C1 segment of cervical spinal cord (tissue), 14 donors: Measurements from ENCODE around the gene ERCC1.
"Not testable (repeated sequence)": the region's sequence is repeated elsewhere in the genome, so short reads cannot be mapped to it uniquely, and the experiment has no call there.

Experiments used
- DNase-seq, 14 donors: peaks; one replicate each; lab custom pipeline; 2025; lab: John Stamatoyannopoulos, UW

ERCC1 gene

GRCh38 chr19:45431008-45431407, 7.3 kb upstream of the ERCC1 start:
- not testable (repeated sequence) for DNase-seq

DNA sequence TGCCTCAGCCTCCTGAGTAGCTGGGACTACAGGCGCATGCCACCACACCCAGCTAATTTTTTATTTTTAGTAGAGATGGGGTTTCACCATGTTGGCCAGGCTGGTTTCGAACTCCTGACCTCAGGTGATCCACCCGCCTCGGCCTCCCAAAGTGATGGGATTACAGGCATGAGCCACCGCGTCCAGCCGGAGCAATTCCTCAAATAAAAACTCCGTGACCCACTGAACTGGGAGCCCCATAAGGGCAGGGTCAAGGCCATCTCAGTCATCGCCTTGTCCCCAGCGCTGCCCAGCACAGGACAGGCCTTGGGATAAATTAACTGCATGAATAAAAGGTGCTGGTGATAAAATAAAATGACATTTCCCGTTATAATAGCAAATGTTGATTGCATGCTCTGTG, 6.2 kb upstream of the ERCC1 start:
- DNase-seq: not testable (repeated sequence)

- DNase-seq: peak in 1 of 14 donors; percentile 28
Measured at GRCh38 chr19:45428384-45429231, 4.9 kb upstream of the ERCC1 start.

DNA sequence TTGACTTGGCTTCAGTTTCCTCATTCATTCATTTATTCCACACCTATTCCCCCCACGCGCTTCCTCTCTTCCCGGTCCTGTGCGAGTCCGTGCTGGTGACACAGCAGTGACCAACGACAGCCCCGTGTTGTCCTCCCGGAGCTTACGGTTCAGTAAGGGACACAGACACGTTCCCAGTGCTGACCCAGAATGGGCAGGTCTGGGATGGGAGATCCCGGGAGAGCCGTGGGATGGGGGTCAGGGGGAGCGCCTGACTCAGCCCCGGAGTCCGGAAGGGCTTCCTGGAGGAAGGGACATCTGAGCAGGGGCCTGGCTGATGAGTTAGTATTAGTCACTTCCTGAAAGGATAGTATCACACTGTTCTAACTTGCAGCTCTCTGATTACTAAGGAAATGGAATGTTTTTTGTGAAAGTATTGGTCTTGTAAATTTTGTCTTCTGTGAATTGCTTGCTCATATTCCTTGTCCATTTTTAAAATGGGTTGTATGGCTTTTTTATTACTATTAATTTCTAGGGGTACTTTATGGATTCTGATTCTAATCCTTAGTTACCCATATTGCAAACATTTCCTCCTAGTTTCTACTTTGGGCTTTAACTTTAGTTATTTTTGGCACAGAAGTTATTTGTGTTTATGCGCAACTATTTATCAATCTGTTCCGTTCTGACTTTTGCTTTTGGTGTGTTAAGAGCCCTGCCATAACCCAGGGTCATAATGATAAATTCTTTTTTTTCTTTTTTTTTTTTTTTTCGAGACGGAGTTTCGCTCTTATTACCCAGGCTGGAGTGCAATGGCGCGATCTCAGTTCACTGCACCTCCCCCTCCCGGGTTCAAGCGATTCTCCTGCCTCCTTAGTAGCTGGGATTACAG, 708 bp upstream of the ERCC1 start:
- DNase-seq: peak in 7 of 14 donors; percentile 55 to 73 (median 63)

DNA sequence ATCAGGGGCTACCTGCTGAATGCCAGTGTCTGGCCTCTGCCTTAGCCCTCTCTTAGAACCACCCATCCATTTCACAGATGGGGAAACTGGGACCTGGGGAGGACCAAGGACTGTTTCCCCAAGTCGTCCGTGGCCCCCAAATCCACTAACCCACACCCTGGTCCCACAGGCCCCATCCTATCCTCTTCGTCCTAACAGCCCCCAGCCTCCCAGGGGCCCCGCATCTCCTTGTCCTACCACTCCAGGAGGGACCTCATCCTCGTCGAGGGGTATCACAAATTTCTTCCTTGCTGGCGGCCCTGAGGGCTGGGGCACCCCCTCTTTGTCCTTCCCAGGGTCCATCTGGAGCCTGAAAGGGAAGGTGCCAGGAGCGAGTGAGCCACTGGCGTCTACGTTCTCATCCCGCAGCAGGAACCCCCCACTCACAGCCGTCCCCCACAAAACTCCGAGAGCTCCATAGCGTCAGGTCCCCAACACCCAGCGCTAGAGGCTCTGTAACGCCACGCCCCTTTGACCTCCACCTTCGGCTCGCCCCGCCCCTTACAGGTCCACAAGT, 606 bp downstream of the ERCC1 start:
- DNase-seq: no peak

- no peak for DNase-seq
Measured at GRCh38 chr19:45421947-45422498, 1.7 kb downstream of the ERCC1 start.

- no peak for DNase-seq
Measured at GRCh38 chr19:45420871-45421270, 2.8 kb downstream of the ERCC1 start.

GRCh38 chr19:45420356-45420755, 3.4 kb downstream of the ERCC1 start:
- no peak for DNase-seq

DNA sequence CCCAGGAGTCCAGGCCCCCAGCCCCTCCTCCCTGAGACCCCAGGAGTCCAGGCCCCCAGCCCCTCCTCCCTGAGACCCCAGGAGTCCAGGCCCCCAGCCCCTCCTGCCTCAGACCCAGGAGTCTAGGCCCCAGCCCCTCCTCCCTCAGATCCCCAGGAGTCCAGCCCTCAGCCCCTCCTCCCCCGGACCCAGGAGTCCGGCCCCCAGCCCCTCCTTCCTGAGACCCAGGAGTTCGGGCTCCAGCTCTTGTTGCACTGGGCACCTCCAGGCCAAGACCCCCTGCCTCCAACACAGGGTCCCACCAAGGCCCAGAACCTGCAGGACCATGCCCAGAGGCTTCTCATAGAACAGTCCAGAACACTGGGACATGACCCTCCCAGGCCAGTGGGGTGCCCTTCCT, 3.8 kb downstream of the ERCC1 start:
- DNase-seq: no peak

DNA sequence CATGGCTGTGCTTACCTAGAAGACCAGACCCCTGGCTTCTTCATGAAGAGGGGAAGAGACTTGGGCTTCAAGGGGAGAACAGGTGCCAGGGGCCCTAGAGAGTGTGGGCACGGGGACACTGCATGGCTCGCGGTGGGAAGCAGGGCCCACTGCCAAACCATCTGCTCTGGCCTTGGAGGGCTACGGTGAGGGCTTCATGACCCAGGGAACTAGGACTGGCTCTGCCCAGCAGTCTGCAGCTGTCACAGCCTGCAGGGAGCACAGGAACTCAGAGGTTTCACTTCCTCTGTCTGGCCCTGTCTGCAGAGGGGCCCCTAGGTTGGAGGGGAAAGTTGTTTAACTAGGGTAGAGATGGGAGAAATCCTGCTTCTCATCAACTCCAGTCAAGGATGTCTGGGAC, 4.3 kb downstream of the ERCC1 start:
- DNase-seq: peak in 7 of 14 donors; percentile 10 to 63 (median 40)

- no peak for DNase-seq
Measured at GRCh38 chr19:45418802-45419201, 4.9 kb downstream of the ERCC1 start.

DNA sequence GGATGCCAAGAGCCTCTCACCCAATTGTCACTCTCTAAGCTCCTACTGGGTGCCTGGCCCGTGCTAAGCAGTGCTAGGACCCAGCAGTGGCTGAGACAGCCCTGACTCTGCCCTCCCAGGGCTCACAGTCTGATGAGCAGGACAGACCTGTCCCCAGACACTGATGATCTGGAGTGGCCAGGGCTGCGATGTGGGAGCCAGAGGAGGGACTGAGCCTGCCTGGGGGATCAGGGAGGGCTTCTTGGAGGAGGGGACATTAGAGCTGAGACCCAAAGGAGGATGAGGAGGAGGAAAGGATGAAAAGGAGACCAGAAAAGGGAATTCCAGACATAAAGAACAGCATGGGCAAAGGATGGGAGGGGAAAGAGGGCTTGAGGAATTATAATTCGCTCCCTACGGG, 6.6 kb downstream of the ERCC1 start:
- DNase-seq: no peak

GRCh38 chr19:45414468-45414867, 9.2 kb downstream of the ERCC1 start:
- no peak for DNase-seq

- DNase-seq: no peak
Measured at GRCh38 chr19:45413497-45413896, 10.2 kb downstream of the ERCC1 start.

GRCh38 chr19:45410330-45410729, 13.4 kb downstream of the ERCC1 start:
- DNase-seq: not testable (repeated sequence)

- DNase-seq: peak in 1 of 14 donors; percentile 8
Measured at GRCh38 chr19:45409557-45409920, 14.2 kb downstream of the ERCC1 start.

GRCh38 chr19:45408830-45409556, 14.7 kb downstream of the ERCC1 start:
- no peak for DNase-seq

DNA sequence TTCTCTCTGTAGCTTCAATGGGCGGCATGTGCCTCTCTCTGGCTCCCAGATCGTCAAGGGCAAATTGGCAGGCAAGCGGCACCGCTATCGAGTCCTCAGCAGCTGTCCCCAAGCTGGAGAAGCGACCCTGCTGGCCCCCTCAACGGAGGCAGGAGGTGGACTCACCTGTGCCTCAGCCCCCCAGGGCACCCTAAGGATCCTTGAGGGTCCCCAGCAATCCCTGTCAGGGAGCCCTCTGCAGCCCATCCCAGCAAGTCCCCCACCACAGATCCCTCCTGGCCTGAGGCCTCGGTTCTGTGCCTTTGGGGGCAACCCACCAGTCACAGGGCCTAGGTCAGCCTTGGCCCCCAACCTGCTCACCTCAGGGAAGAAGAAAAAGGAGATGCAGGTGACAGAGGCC, 15.6 kb downstream of the ERCC1 start:
- DNase-seq: no peak

DNA sequence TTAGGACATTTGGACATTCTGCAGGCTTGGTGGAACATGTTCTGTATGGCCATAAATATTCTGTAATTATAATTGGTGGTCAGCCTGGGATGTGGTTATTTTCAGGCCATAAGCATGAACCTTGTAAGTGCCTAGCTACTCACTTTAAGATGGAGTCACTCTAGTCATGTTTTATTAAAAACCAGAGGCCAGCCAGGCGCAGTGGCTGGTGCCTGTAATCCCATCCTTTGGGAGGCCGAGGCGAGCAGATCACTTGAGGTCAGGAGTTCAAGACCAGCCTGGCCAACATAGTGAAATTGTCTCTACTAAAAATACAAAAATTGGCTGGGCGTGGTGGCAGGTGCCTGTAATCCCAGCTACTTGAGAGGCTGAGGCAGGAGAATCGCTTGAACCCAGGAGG, 16.1 kb downstream of the ERCC1 start:
- not testable (repeated sequence) for DNase-seq

- DNase-seq: no peak
Measured at GRCh38 chr19:45407091-45407375, 16.7 kb downstream of the ERCC1 start.
